NCI-H146 (cell line): ENCODE measurements around the gene SPC25.

Source experiments
- DNase-seq: peaks from one replicate; lab custom pipeline; 2025; lab: John Stamatoyannopoulos, UW

The SPC25 gene

GRCh38 chr2:168843253-168843652 is 47.0 kb downstream of the SPC25 start:
- DNase-seq = no peak

DNA sequence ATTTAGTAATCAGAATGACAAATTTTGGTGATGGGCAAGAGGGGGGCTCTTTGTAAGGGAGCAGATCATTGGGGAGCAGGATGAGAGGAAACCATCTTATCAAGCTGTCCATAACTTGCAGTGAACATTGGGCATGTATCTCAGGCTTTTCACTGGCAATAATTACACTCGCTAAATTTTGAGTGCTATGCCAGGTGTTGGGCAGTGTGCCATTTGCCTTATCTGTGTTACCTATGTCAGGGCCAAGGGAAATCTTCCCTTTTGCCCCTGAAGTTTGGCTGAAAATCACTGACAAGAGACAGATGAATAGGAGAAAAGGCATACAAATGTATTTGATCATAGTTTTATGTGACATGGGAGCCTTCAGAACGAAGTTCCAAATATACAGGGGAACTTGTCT is 48.8 kb downstream of the SPC25 start:
- DNase-seq = no peak

DNA sequence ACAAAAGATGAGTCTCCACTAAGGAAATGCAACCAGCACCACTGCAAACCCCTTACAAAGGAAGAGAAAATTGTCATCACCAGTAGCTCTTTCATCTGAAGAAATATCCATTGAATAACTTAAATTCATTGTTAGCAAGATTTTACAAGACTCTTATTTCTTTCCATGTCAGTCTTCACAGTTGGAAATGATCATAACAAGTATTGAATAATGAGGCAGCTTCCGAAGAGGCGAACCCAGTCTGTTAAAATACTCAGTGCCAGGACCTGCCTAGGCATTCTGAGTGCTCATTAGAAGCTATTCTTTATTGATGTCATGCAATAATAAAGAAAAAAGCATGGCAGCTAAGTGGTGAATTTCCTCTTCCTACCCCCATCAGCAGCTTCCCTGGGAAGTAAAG is 54.3 kb downstream of the SPC25 start:
- DNase-seq = no peak

GRCh38 chr2:168831662-168832061 is 58.6 kb downstream of the SPC25 start:
- DNase-seq = no peak

DNA sequence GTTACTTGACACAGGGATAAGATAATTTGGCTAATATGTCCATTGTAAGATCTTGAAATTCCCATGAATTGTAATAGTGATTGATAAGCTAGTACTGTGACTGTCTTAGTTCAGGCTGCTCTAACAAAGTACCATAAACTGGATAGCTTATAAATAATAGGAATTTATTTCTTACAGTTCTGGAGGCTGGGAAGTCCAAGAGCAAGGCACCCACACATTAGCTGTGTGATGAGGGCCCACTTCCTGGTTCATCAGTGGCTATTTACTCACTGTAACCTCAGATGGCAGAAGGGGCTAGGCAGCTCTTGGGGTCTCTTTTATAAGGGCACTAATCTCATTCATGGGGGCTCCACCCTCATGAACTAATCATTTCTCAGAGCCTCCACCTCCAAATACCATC is 59.3 kb downstream of the SPC25 start:
- DNase-seq = no peak

- DNase-seq = no peak
Observed at GRCh38 chr2:168825126-168825525, 65.1 kb downstream of the SPC25 start.

GRCh38 chr2:168821992-168822391 is 68.2 kb downstream of the SPC25 start:
- no peak for DNase-seq

DNA sequence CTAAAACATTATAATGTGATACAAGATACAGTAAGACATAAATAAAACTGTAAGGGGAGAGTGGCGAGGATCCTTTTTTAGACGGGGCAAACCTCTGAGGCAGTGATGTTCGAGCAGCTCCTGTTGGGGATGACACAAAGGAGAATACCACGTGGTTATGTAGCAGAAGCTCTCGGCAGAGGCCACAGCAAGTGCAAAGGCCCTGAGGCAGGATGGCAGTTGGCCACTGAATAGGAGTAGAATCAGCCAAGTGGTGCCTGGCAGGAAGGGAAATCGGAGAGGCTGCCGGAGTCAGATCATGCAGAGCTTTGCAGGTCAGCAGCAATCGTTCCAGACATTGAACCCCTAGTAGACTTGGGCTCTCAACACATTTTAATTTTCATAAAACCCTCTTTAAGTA is 68.7 kb downstream of the SPC25 start:
- DNase-seq = no peak
